ENCODE results near the gene ROBO2. TPM values are rescaled to one million over a fixed set of nuclear protein-coding genes. Genes with fewer than 3 reads are reported as not detected.

Gene ROBO2
- polyA plus RNA-seq, 2 of the 4 experiments (the other 2 are of a cell fraction): 0.04 TPM; not detected in 1

DNA sequence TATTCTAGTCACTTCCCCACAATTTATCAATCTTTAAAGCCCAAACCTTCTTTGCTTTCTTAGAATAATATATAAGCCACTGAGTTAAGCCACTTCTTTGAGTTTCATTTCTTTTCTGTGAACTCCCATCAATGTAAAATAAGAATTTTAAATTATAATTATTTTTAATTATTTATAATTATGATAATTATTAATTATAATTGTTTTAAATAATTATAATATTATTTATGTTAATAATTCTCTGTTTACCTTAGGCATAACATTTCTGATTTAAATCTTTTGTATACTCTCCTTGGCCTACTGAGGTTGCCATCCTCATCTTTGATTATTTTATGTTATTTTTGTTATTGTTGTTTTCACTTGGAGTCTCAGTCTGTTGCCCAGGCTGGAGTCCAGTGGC, 644.2 kb downstream of the ROBO2 start:
- ChIA-PET POLR2A (no interaction called here), CTCF (no interaction called here)
- FAIRE-seq: no peak

DNA sequence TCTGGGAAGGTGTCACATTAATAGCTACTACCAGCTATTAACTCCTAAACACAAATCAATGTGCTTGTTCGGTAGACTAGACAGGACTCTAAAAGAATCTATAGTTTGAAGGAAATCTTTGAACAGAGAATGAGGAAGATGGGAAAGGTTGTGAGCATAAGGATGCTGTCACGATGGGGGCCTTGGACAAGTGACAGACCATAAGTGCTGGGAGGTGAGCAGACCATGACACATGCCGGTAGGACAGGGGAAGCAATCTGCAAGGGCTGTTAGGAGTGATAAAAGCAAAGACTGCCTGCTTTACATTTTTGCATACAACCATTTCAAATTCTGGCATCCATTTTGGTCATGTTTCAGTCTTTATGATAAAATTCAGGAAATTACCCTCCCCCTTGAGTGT, 645.8 kb downstream of the ROBO2 start:
- no peak for TF ChIP-seq BHLHE40 (IDR thresholded peaks at IDR 0.05; ENCODE audit: low read depth, low read length)
- TF ChIP-seq HEYL (CRISPR knock-in tag; IDR thresholded peaks at IDR 0.05): no peak
- TF ChIP-seq TFCP2L1 (CRISPR knock-in tag; IDR thresholded peaks at IDR 0.05): no peak
- no peak for TF ChIP-seq RAD21 (conservative IDR thresholded peaks at IDR 0.05 in 1 of 2, IDR thresholded peaks at IDR 0.05 in 1 of 2)
- TF ChIP-seq NR3C1 (IDR thresholded peaks at IDR 0.05): no peak
- no peak for TF ChIP-seq ZC3H11A (IDR thresholded peaks at IDR 0.05)
- no peak for TF ChIP-seq HDAC2 (IDR thresholded peaks at IDR 0.05)
- TF ChIP-seq, protein P1, sequence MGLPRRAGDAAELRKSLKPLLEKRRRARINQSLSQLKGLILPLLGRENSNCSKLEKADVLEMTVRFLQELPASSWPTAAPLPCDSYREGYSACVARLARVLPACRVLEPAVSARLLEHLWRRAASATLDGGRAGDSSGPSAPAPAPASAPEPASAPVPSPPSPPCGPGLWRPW (IDR thresholded peaks at IDR 0.05): no peak
- TF ChIP-seq, protein P2, sequence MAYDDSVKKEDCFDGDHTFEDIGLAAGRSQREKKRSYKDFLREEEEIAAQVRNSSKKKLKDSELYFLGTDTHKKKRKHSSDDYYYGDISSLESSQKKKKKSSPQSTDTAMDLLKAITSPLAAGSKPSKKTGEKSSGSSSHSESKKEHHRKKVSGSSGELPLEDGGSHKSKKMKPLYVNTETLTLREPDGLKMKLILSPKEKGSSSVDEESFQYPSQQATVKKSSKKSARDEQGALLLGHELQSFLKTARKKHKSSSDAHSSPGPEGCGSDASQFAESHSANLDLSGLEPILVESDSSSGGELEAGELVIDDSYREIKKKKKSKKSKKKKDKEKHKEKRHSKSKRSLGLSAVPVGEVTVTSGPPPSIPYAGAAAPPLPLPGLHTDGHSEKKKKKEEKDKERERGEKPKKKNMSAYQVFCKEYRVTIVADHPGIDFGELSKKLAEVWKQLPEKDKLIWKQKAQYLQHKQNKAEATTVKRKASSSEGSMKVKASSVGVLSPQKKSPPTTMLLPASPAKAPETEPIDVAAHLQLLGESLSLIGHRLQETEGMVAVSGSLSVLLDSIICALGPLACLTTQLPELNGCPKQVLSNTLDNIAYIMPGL (CRISPR knock-in tag; IDR thresholded peaks at IDR 0.05; ENCODE audit: borderline replicate concordance): no peak
- no peak for TF ChIP-seq EP300 (IDR thresholded peaks at IDR 0.05)
- TF ChIP-seq, protein P3, sequence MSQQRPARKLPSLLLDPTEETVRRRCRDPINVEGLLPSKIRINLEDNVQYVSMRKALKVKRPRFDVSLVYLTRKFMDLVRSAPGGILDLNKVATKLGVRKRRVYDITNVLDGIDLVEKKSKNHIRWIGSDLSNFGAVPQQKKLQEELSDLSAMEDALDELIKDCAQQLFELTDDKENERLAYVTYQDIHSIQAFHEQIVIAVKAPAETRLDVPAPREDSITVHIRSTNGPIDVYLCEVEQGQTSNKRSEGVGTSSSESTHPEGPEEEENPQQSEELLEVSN (IDR thresholded peaks at IDR 0.05; ENCODE audit: borderline replicate concordance, low read depth): no peak
- TF ChIP-seq ESRRA (IDR thresholded peaks at IDR 0.05; ENCODE audit: borderline replicate concordance, low read length): no peak
- no peak for TF ChIP-seq JUN (IDR thresholded peaks at IDR 0.05)
- no peak for TF ChIP-seq EHMT2 (IDR thresholded peaks at IDR 0.05; ENCODE audit: low read depth)
- TF ChIP-seq ZSCAN20 (CRISPR knock-in tag; IDR thresholded peaks at IDR 0.05): no peak
- TF ChIP-seq, protein P4, sequence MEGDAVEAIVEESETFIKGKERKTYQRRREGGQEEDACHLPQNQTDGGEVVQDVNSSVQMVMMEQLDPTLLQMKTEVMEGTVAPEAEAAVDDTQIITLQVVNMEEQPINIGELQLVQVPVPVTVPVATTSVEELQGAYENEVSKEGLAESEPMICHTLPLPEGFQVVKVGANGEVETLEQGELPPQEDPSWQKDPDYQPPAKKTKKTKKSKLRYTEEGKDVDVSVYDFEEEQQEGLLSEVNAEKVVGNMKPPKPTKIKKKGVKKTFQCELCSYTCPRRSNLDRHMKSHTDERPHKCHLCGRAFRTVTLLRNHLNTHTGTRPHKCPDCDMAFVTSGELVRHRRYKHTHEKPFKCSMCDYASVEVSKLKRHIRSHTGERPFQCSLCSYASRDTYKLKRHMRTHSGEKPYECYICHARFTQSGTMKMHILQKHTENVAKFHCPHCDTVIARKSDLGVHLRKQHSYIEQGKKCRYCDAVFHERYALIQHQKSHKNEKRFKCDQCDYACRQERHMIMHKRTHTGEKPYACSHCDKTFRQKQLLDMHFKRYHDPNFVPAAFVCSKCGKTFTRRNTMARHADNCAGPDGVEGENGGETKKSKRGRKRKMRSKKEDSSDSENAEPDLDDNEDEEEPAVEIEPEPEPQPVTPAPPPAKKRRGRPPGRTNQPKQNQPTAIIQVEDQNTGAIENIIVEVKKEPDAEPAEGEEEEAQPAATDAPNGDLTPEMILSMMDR (IDR thresholded peaks at IDR 0.05): no peak
- TF ChIP-seq CEBPB (IDR thresholded peaks at IDR 0.05): no peak
- FAIRE-seq (no peak), DNase-seq (ENCODE audit: low read depth in 1 of 2, low spot score in 1 of 2) (no peak), ATAC-seq (no peak)
- CTCF ChIA-PET: interaction anchor here (0.6 kb wide), 1 partner anchor 548 kb away, joined by 3 read pairs; no protein-coding TSS in a partner anchor
- Histone ChIP-seq H3K4me1 (no peaks in the 10 kb centered on the region), H3K9me3 (no peaks in the 10 kb centered on the region; the same call in 2 of the 3 replicates), H3K27ac (no peak overlapping the region), H3K4me3 (no peak overlapping the region), H3K4me2 (no peak overlapping the region)
- POLR2A ChIA-PET: no interaction called here
- WGBS (ENCODE audit: missing lambda C conversion rate): 30% methylated on average over 3 of the region's 3 CpGs

More for the DNA sequence above, 644.2 kb downstream of the ROBO2 start:
- no peak overlapping the region for H3K4me2 ChIP-seq
- ATAC-seq: no peak
- H3K9me3 ChIP-seq: no peaks in the 10 kb centered on the region; the same call in 2 of the 3 replicates
- H3K4me1 ChIP-seq: no peaks in the 10 kb centered on the region
- TF ChIP-seq GATA3 (IDR thresholded peaks at IDR 0.05; ENCODE audit: borderline replicate concordance) (no peak), SMC3 (IDR thresholded peaks at IDR 0.05) (no peak), KDM1A (IDR thresholded peaks at IDR 0.05; ENCODE audit: low read depth) (no peak), BHLHE40 (IDR thresholded peaks at IDR 0.05; ENCODE audit: low read depth, low read length) (no peak), RARB (CRISPR knock-in tag; IDR thresholded peaks at IDR 0.05) (no peak), NR3C1 (IDR thresholded peaks at IDR 0.05) (no peak)
- TF ChIP-seq, protein P5, sequence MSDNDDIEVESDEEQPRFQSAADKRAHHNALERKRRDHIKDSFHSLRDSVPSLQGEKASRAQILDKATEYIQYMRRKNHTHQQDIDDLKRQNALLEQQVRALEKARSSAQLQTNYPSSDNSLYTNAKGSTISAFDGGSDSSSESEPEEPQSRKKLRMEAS (IDR thresholded peaks at IDR 0.05): no peak
- no peak overlapping the region for H3K27ac ChIP-seq
- DNase-seq (ENCODE audit: low read depth in 1 of 2, low spot score in 1 of 2): no peak
- H3K4me3 ChIP-seq: no peak overlapping the region
